Keratinocyte (primary cell): ENCODE measurements around the gene DENND2A. TPM values are rescaled to one million over a fixed set of nuclear protein-coding genes. Genes with fewer than 3 reads are reported as not detected.

Experiments
- DNase-seq: peaks from one replicate; pipeline ENCODE4 v3.0.0-alpha.2; 2011; ENCODE audit warnings: low read depth, missing footprints, low spot score
- FAIRE-seq: peaks from 2 replicates; lab custom pipeline; 2011; peaks lifted over from hg19 to GRCh38; lab: Jason Lieb, UNC
- H2AFZ ChIP-seq: 2 replicates; pipeline ENCODE4 v1.6.0; 2012; ENCODE audit warnings: low read length, control low read depth, inconsistent platforms; ENCODE audit not compliant: control insufficient read depth
- H3K27ac ChIP-seq: 2 replicates; pipeline ENCODE4 v1.5.1; 2011; ENCODE audit warnings: low read length; ENCODE audit not compliant: control insufficient read depth, insufficient read depth
- H3K27me3 ChIP-seq: 3 replicates; pipeline ENCODE4 v1.6.0; 2011; ENCODE audit warnings: low read length; ENCODE audit not compliant: control insufficient read depth, insufficient read depth; ENCODE audit errors: extremely low read depth
- H3K36me3 ChIP-seq, 2 experiments: 2 replicates in 1 of 2; 3 replicates in 1 of 2; pipeline ENCODE4 v1.5.1; 2011; ENCODE audit warnings: low read length in 2 of 2, mild to moderate bottlenecking in 1 of 2; ENCODE audit not compliant: control insufficient read depth in 2 of 2, insufficient read depth in 2 of 2; ENCODE audit errors: extremely low read depth in 1 of 2
- H3K4me1 ChIP-seq: 3 replicates; pipeline ENCODE4 v1.5.1; 2011; ENCODE audit warnings: low read length; ENCODE audit not compliant: control insufficient read depth, insufficient read depth; ENCODE audit errors: extremely low read depth
- H3K4me2 ChIP-seq: 3 replicates; pipeline ENCODE4 v1.6.0; 2011; ENCODE audit warnings: low read depth, low read length; ENCODE audit not compliant: control insufficient read depth, insufficient read depth; ENCODE audit errors: extremely low read depth
- H3K4me3 ChIP-seq, 3 experiments: fragments of 200-600 bp in 1 of 3; sonication (generic) in 1 of 3; 2 replicates in 2 of 3; 3 replicates in 1 of 3; pipeline ENCODE4 v1.5.1; 2011 to 2016; ENCODE audit warnings: low read length in 3 of 3, mild to moderate bottlenecking in 3 of 3, control low read depth in 2 of 3, inconsistent platforms in 1 of 3, low read depth in 1 of 3, mixed read lengths in 1 of 3, mixed run types in 1 of 3, moderate library complexity in 1 of 3; ENCODE audit not compliant: control insufficient read depth in 2 of 3, insufficient read depth in 2 of 3; ENCODE audit errors: extremely low read depth in 1 of 3
- H3K79me2 ChIP-seq: 2 replicates; pipeline ENCODE4 v1.6.0; 2012; ENCODE audit warnings: low read length; ENCODE audit not compliant: control insufficient read depth, insufficient read depth
- H3K9ac ChIP-seq: 3 replicates; pipeline ENCODE4 v1.6.0; 2011; ENCODE audit warnings: low read length; ENCODE audit not compliant: control insufficient read depth, insufficient read depth; ENCODE audit errors: extremely low read depth
- H3K9me1 ChIP-seq: 3 replicates; pipeline ENCODE4 v1.6.0; 2011; ENCODE audit warnings: low read length; ENCODE audit not compliant: control insufficient read depth, insufficient read depth; ENCODE audit errors: extremely low read depth
- H3K9me3 ChIP-seq: 2 replicates; pipeline ENCODE4 v1.5.1; 2012; ENCODE audit warnings: low read depth, low read length; ENCODE audit not compliant: control insufficient read depth
- H4K20me1 ChIP-seq: 3 replicates; pipeline ENCODE4 v1.6.0; 2011; ENCODE audit warnings: low read length; ENCODE audit not compliant: control insufficient read depth, insufficient read depth; ENCODE audit errors: extremely low read depth
- CTCF ChIP-seq, 3 experiments: IDR thresholded peaks in 1 of 3; conservative IDR thresholded peaks in 1 of 3; optimal IDR thresholded peaks in 1 of 3; 2 replicates in 2 of 3; 3 replicates in 1 of 3; pipeline versions ENCODE3 to v1.5.1; 2011; ENCODE audit warnings: low read length in 3 of 3, mild to moderate bottlenecking in 3 of 3, moderate library complexity in 2 of 3, control low read depth in 1 of 3, inconsistent platforms in 1 of 3; ENCODE audit not compliant: insufficient read depth in 2 of 3; ENCODE audit errors: extremely low read depth in 1 of 3
- EZH2 ChIP-seq: IDR thresholded peaks from one replicate; pipeline ENCODE4 v1.6.1; 2012; ENCODE audit warnings: inconsistent platforms, mild to moderate bottlenecking, low read length, moderate library complexity
- dilution Hi-C: fragments of 300-500 bp; cut with MboI; formaldehyde crosslinking; loops from one replicate; pipeline ENCODE4 v1.7.0; 2020; ENCODE audit warnings: low sequenced_read_pairs; ENCODE audit not compliant: extremely low pct_ligation_motif_present
- polyA plus RNA-seq, 5 experiments: library from polyadenylated mRNA; depleted of rRNA in 3 of 5; stranded (reverse) in 3 of 5; stranded (forward) in 1 of 5; unstranded in 1 of 5; fragments of >200 nt; gene quantifications; 1 replicate in 1 of 5; 2 replicates in 3 of 5; 3 replicates in 1 of 5; pipeline versions ENCODE4 v1.2.1 to v1.2.3, GENCODE V29; 2011 to 2012; ENCODE audit warnings: missing spikeins in 2 of 5, low read depth in 1 of 5, low replicate concordance in 1 of 5

The DENND2A gene
- polyA plus RNA-seq, 1 donor (not counting 4 experiments of a cell fraction or from before 2014, with no cell fraction given): 1.8 TPM

GRCh38 chr7:140649556-140650205 is 9.1 kb upstream of the DENND2A start:
- H3K4me3 ChIP-seq: no peak overlapping the region
- dilution Hi-C loops: no loop called here
- FAIRE-seq (no peak), DNase-seq (no peak)
- no peaks in the 10 kb centered on the region for H3K27me3 ChIP-seq
- no peaks in the 10 kb centered on the region for H3K79me2 ChIP-seq
- no peak overlapping the region for H3K27ac ChIP-seq
- H2AFZ ChIP-seq: peak overlapping the region; percentile 63
- H3K9ac ChIP-seq: no peak overlapping the region
- H3K4me2 ChIP-seq: peak overlapping the region; percentile 27
- no peaks in the 10 kb centered on the region for H3K9me3 ChIP-seq
- TF ChIP-seq CTCF (optimal IDR thresholded peaks at IDR 0.05 in 1 of 3, IDR thresholded peaks at IDR 0.05 in 1 of 3, conservative IDR thresholded peaks at IDR 0.05 in 1 of 3; ENCODE audit: extremely low read depth in 1 of 3, insufficient read depth in 2 of 3, low read length in 3 of 3) (no peak), EZH2 (no peak)
- no peaks in the 10 kb centered on the region for H4K20me1 ChIP-seq
- no peaks in the 10 kb centered on the region for H3K36me3 ChIP-seq
- H3K4me1 ChIP-seq: peaks cover 16% of the 10 kb centered on the region
- no peaks in the 10 kb centered on the region for H3K9me1 ChIP-seq

- Histone ChIP-seq H3K4me2 (no peak overlapping the region), H3K9me3 (no peaks in the 10 kb centered on the region), H3K36me3 (no peaks in the 10 kb centered on the region), H3K4me1 (peaks cover 16% of the 10 kb centered on the region), H3K9me1 (no peaks in the 10 kb centered on the region), H3K79me2 (no peaks in the 10 kb centered on the region), H3K27ac (no peak overlapping the region), H3K9ac (no peak overlapping the region), H3K4me3 (no peak overlapping the region), H4K20me1 (no peaks in the 10 kb centered on the region), H3K27me3 (no peaks in the 10 kb centered on the region), H2AFZ (peak overlapping the region; percentile 56)
- FAIRE-seq (no peak), DNase-seq (no peak)
- dilution Hi-C loops: no loop called here
- TF ChIP-seq CTCF (optimal IDR thresholded peaks at IDR 0.05 in 1 of 3, IDR thresholded peaks at IDR 0.05 in 1 of 3, conservative IDR thresholded peaks at IDR 0.05 in 1 of 3; ENCODE audit: extremely low read depth in 1 of 3, insufficient read depth in 2 of 3, low read length in 3 of 3): peak; percentile 59 to 70 (median 66)
- no peak for TF ChIP-seq EZH2
These were observed 6.5 kb upstream of the DENND2A start for GRCh38 chr7:140646931-140647647.
